GM12874 (cell line): Measurements from ENCODE around the gene RNASE4.

ENCODE experiments used
- TF ChIP-seq, protein P1 (sequence below): IDR thresholded peaks from 2 replicates; pipeline ENCODE4 v1.5.1; 2011; ENCODE audit warnings: low read depth, mild to moderate bottlenecking, control low read depth, low read length, moderate library complexity; ENCODE audit not compliant: insufficient read depth

Gene RNASE4

DNA sequence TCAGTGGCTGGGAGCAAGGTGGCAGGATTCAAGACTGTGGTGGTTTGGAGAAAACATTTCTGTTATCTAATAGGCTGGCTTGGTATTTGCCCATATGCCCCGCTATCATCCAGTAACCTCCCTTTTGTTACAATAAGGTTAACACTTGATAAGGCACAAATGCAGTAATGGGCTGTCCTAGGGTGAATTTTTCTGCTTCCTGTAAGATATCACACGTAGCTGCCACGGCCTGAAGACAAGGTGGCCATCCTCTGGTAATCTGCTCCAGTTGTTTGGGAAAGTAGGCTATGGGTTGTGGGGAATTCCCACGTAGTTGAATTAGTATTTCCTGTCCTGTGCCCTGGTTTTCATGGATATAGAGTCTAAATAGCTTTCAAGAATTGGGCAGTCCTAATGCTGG lies 27.3 kb downstream of the RNASE4 start:
- TF ChIP-seq, protein P1, sequence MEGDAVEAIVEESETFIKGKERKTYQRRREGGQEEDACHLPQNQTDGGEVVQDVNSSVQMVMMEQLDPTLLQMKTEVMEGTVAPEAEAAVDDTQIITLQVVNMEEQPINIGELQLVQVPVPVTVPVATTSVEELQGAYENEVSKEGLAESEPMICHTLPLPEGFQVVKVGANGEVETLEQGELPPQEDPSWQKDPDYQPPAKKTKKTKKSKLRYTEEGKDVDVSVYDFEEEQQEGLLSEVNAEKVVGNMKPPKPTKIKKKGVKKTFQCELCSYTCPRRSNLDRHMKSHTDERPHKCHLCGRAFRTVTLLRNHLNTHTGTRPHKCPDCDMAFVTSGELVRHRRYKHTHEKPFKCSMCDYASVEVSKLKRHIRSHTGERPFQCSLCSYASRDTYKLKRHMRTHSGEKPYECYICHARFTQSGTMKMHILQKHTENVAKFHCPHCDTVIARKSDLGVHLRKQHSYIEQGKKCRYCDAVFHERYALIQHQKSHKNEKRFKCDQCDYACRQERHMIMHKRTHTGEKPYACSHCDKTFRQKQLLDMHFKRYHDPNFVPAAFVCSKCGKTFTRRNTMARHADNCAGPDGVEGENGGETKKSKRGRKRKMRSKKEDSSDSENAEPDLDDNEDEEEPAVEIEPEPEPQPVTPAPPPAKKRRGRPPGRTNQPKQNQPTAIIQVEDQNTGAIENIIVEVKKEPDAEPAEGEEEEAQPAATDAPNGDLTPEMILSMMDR, result no peak

DNA sequence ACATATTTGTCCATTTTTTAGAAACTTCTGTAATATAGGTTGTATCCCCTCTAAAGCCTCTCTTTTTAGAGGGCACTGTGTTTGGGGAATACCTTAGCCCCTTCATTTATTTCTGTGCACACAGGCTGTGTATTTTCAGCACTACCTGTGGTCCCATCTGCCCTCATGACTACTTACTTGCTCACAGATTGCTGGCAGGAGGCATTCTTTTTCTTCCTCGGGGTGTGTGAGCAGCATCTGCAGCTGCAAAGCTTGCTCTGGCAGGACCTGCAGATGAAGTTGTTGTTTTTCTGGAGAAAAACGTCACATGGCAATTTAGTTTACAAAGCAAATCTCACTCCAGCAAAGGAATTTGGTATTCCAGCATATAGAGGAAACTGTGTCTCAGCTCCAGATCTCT lies 28.5 kb downstream of the RNASE4 start:
- TF ChIP-seq, protein P1, result no peak

DNA sequence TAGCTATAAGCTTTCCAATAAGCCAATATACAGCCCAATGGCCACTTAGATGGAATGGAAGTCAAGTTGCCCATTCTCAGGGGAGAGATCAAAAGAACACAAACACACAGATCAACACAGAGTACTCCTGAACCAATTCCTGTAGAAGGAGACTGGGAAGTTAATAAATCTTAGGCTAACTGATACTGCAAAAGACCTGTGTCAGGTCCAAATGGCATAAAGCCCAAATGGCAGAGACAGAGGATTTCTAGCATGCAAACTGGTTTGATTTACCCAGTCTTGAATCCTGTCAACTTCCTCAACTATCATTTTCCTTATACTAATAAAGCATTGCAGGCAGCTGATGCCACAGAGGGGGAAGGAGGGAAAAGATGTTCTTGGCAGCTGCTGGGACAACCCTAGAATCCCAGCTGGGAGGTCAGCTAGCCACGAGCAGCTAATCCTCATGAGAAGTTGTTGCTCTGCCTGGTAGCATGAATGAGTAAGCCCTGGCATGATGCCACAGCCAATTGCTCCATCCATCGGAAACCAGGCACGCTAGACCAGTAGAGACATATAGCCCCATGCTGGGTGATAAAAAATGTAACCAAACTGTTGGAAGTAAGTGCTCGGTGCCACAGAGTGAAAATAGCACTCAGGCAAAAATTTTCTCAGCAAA lies 30.4 kb downstream of the RNASE4 start:
- TF ChIP-seq, protein P1, result no peak

DNA sequence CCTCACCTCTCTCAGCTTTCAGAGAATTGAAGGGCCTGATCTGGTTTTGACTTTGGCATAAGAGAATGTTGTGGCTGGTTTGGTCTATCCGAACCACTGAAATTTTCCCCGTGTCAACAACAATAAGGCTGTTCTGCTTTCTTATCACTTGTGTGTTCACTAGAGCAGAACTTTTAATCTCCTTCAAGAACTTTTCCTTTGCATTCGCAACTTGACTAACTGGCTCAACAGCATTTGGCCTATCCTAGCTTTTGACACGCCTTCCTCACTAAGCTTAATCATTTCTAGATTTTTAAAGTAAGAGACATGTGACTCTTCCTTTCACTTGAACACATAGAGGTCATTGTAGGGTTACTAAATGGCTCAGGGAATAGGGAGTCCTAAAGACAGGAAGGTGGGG lies 35.4 kb downstream of the RNASE4 start:
- TF ChIP-seq, protein P1, result no peak

DNA sequence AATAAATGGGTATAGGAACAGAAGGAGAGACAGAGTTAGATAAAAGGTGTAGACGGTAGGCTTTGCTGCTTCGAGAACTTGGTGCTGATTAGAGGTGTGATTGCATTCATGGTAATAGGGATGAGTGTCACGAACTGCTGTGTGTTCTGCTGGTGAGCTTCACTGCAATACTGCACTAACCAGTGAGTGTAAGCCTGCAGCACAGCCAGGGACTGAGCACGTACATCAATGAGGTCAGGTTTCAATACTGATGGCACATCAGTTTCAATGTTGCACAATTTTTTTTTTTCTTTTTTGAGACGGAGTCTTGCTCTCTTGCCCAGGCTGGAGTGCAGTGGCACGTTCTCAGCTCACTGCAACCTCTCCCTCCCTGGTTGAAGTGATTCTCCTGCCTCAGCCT lies 36.4 kb downstream of the RNASE4 start:
- TF ChIP-seq, protein P1, result no peak

DNA sequence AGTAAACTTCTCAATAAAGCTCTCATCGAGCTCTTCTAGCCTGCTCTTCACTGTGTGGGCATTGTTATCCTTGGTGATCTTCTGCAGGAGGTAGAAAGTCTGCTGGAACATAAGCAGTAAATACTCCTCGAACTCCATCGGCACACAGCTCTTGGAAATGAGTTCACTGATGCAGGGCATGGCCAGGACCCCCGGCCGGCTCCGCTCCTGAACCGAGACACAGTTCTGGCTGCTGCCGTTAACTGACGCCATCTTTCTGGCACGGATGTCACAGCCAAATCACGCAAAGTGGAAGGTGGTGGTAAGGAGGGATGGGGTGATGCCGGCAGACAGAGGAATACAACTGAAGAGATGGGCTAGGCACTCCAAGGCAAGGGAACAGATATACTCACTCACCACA lies 37.7 kb downstream of the RNASE4 start:
- TF ChIP-seq, protein P1, result no peak

DNA sequence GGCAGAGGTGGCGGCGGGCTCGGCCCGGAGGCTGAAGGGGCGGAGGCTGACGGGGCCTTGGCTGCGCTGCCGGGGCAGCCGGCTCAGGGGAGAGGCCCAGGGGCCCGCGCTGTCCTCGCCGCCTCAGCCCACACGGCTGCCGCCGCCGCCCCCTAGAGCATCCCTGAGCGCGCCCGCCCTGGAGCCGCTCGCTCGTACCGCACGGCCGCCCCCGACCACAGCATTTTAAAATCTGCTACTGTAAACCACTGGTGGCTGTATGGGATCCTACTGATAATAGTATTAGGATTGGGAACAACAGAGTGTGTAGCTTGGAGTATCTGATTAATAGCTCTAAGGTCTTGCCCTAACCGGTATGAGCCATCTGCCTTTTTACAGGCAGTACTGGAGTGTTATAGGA lies 39.1 kb downstream of the RNASE4 start:
- TF ChIP-seq, protein P1, result no peak

DNA sequence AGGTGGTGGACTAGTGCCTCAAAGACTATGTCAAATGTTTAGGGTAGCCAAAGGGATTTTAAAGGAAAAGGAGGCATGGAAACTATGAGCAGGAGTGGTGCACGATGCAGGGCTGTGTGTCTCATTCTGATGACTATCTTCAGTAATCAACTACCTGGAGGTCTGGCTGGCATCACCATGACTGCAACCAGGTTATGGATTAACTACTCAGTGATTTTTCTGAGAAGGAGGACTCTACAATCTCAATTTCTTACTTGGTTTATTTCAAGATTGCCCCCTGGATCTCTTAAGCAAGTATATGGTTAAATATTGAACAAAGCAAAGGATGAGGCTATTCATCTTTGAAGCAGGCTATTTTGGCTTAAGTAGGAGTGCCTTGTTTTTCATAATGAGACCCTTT lies 42.2 kb downstream of the RNASE4 start:
- TF ChIP-seq, protein P1, result no peak
